B cell (primary cell): Measurements from ENCODE around the gene PRRC2B.

ENCODE experiments used
- EZH2 ChIP-seq: IDR thresholded peaks from 2 replicates; pipeline ENCODE4 v1.6.1; 2012; ENCODE audit warnings: borderline replicate concordance, low read depth, mild to moderate bottlenecking, moderate library complexity, low read length; ENCODE audit not compliant: insufficient read depth, poor library complexity, severe bottlenecking
- TF ChIP-seq, protein P1 (sequence below): fragments of 200-600 bp; IDR thresholded peaks from one replicate; pipeline ENCODE4 v1.8.0; 2022; ENCODE audit warnings: antibody characterized with exemption, mild to moderate bottlenecking

- TF ChIP-seq, protein P1, sequence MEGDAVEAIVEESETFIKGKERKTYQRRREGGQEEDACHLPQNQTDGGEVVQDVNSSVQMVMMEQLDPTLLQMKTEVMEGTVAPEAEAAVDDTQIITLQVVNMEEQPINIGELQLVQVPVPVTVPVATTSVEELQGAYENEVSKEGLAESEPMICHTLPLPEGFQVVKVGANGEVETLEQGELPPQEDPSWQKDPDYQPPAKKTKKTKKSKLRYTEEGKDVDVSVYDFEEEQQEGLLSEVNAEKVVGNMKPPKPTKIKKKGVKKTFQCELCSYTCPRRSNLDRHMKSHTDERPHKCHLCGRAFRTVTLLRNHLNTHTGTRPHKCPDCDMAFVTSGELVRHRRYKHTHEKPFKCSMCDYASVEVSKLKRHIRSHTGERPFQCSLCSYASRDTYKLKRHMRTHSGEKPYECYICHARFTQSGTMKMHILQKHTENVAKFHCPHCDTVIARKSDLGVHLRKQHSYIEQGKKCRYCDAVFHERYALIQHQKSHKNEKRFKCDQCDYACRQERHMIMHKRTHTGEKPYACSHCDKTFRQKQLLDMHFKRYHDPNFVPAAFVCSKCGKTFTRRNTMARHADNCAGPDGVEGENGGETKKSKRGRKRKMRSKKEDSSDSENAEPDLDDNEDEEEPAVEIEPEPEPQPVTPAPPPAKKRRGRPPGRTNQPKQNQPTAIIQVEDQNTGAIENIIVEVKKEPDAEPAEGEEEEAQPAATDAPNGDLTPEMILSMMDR, result no peak
- TF ChIP-seq EZH2, result no peak
Observed at GRCh38 chr9:131411719-131412681, 18.1 kb downstream of the PRRC2B start.
